DOHH2 (cell line): ENCODE results near the gene VASH2.
A peak's percentile ranks its signal among the peaks of the same experiment; 100 is the strongest.

Experiments
- H3F3A ChIP-seq: fragments of 200-600 bp; sonication (generic), shearing (Covaris generic); 2 replicates; pipeline ENCODE4 v1.6.0; 2016; ENCODE audit warnings: antibody characterized with exemption, mild to moderate bottlenecking; ENCODE audit not compliant: control insufficient read depth, insufficient read depth
- H3K27ac ChIP-seq: fragments of 200-600 bp; sonication (generic); 2 replicates; pipeline ENCODE4 v1.5.1; 2014; ENCODE audit warnings: low read depth, mild to moderate bottlenecking, low read length, moderate library complexity
- H3K27me3 ChIP-seq: fragments of 200-600 bp; sonication (generic); 2 replicates; pipeline ENCODE4 v1.6.1; 2014; ENCODE audit warnings: mild to moderate bottlenecking, low read length, mixed read lengths; ENCODE audit not compliant: control insufficient read depth
- H3K36me3 ChIP-seq: fragments of 200-600 bp; sonication (generic); 2 replicates; pipeline ENCODE4 v1.6.1; 2014; ENCODE audit warnings: mild to moderate bottlenecking, low read length, moderate library complexity, mixed read lengths; ENCODE audit not compliant: control insufficient read depth
- H3K4me1 ChIP-seq: fragments of 200-600 bp; sonication (generic); 2 replicates; pipeline ENCODE4 v1.6.1; 2014; ENCODE audit warnings: mild to moderate bottlenecking, low read length, mixed read lengths; ENCODE audit not compliant: control insufficient read depth
- H3K4me2 ChIP-seq: fragments of 200-600 bp; sonication (generic); 2 replicates; pipeline ENCODE4 v1.6.0; 2014; ENCODE audit warnings: mild to moderate bottlenecking, low read length, moderate library complexity
- H3K4me3 ChIP-seq: fragments of 200-600 bp; sonication (generic); 2 replicates; pipeline ENCODE4 v1.5.1; 2014; ENCODE audit warnings: mild to moderate bottlenecking, low read length, mixed read lengths
- H3K79me2 ChIP-seq: fragments of 200-600 bp; sonication (generic); 2 replicates; pipeline ENCODE4 v1.6.1; 2014; ENCODE audit warnings: mild to moderate bottlenecking, low read length, mixed read lengths; ENCODE audit not compliant: control insufficient read depth
- H3K9me2 ChIP-seq: fragments of 200-600 bp; sonication (generic); replicated peaks from 2 replicates; pipeline ENCODE4 v1.6.1; 2014; ENCODE audit warnings: mild to moderate bottlenecking, low read length, mixed read lengths; ENCODE audit not compliant: control insufficient read depth
- H3K9me3 ChIP-seq: fragments of 200-600 bp; sonication (generic); 2 replicates; pipeline ENCODE4 v1.6.1; 2014; ENCODE audit warnings: antibody characterized with exemption, low read length, mixed read lengths; ENCODE audit not compliant: control insufficient read depth, insufficient read depth
- H4K20me1 ChIP-seq: fragments of 200-600 bp; sonication (generic); 2 replicates; pipeline ENCODE4 v1.6.0; 2014; ENCODE audit warnings: low read depth, mild to moderate bottlenecking, antibody characterized with exemption, low read length, moderate library complexity; ENCODE audit not compliant: control insufficient read depth, insufficient read depth
- CTCF ChIP-seq: fragments of 200-600 bp; sonication (generic); IDR thresholded peaks from one replicate; pipeline ENCODE4 v1.5.1; 2014; ENCODE audit warnings: antibody characterized with exemption, mild to moderate bottlenecking, low read depth, low read length; ENCODE audit not compliant: poor library complexity, severe bottlenecking
- EZH2phosphoT487 ChIP-seq: fragments of 200-600 bp; sonication (generic); IDR thresholded peaks from 2 replicates; pipeline ENCODE4 v1.6.1; 2017; ENCODE audit warnings: borderline replicate concordance, mild to moderate bottlenecking, antibody characterized with exemption, low read length, moderate library complexity, mixed read lengths

VASH2 gene

DNA sequence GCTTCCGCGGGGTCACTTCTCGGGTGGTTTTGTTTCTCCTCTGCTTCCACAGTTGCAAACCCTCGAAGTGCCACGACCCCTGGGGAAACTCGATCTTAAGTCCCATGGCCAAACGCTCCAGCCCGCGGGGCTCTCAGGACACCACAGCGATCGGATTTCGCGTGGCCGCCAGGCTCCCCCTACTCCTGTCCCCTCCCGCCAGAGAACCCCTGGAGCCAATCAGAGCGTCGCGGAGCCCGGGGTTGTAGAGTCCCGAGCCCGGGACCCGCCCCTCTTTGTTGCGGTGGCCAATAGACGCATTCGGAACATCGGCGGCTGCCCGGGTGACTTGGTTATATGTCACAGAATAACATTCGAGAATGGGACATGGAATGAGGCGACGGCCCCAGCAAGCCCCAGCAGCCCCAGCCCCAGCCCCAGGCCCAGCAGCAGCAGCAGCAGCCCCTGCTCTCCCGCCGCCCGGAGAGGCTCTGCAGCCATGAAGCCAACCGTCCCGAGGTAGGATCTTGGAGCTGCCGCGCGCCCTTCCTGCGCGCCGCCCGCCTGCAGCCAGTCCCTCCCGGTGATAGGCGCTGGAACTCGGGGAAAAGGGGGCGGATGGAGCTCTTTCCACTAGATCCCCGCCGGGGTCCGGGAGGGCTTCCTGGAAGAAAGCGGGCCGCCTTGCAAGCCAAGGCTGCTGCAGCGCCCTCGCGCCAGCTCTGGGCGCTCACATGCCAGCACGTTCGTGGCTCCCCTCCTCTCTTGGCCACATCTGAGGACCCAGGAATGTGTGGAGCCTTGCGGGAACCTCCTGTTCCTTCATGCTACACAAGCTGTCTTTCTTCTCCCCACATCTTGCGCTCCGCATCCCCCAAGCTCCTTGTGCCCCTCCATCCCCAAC is at the start of gene VASH2:
Gene VASH2 (plus strand): TSS at position 299 of the 883 bp plus-strand sequence. CDS start 1,002 bp downstream, outside the sequence.
- H3K4me2 ChIP-seq = peak within 1 kb of the TSS; percentile 98
- no peaks in the 10 kb centered on the region for H4K20me1 ChIP-seq
- peaks cover 17% of the 10 kb centered on the region for H3F3A ChIP-seq
- peaks cover 57% of the 10 kb centered on the region for H3K4me1 ChIP-seq
- no peaks in the 10 kb centered on the region for H3K36me3 ChIP-seq
- H3K27me3 ChIP-seq = peaks cover 7% of the 10 kb centered on the region
- H3K4me3 ChIP-seq = peak within 1 kb of the TSS; percentile 84
- H3K9me3 ChIP-seq = no peaks in the 10 kb centered on the region
- no peaks in the 10 kb centered on the region for H3K79me2 ChIP-seq
- TF ChIP-seq EZH2phosphoT487 (peak; percentile 68; the same call in 1 of the 2 replicates), CTCF (peak; percentile 40)
- H3K9me2 ChIP-seq = no peaks in the 10 kb centered on the region
- H3K27ac ChIP-seq = no peak within 1 kb of the TSS

GRCh38 chr1:212901290-212901689 is 49.1 kb upstream of the VASH2 start:
- H3K4me2 ChIP-seq = no peak overlapping the region
- H3F3A ChIP-seq = peaks cover 5% of the 10 kb centered on the region; the same call in 1 of the 2 replicates
- no peaks in the 10 kb centered on the region for H3K79me2 ChIP-seq
- no peak overlapping the region for H3K4me3 ChIP-seq
- no peaks in the 10 kb centered on the region for H3K27me3 ChIP-seq
- no peaks in the 10 kb centered on the region for H3K9me2 ChIP-seq
- H3K36me3 ChIP-seq = peaks cover 32% of the 10 kb centered on the region
- TF ChIP-seq CTCF (no peak), EZH2phosphoT487 (no peak)
- H3K27ac ChIP-seq = no peak overlapping the region
- H3K9me3 ChIP-seq = peaks cover 7% of the 10 kb centered on the region; the same call in 1 of the 2 replicates
- H3K4me1 ChIP-seq = no peaks in the 10 kb centered on the region
- no peaks in the 10 kb centered on the region for H4K20me1 ChIP-seq

DNA sequence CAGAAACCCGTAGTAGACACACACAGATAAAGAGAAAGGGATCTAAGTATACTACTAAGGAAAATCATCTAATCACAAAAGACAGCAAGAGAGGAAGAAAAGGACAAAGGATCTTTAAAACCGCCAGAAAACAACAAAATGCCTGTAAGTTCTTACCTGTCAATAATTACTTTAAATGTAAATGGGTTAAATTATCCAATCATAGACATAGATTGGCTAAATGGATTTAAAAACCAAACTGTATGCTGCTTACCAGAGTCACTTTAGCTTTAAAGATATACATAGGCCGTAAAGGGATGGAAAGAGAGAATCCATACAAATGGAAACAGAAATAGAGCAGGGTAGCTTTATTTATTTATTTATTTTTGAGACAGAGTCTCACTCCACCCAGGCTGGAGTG is 48.3 kb upstream of the VASH2 start:
- Histone ChIP-seq H3K27ac (no peak overlapping the region), H3K9me2 (no peaks in the 10 kb centered on the region), H3K79me2 (no peaks in the 10 kb centered on the region), H3F3A (peaks cover 5% of the 10 kb centered on the region; the same call in 1 of the 2 replicates), H3K36me3 (peaks cover 29% of the 10 kb centered on the region), H3K9me3 (peaks cover 7% of the 10 kb centered on the region; the same call in 1 of the 2 replicates), H3K4me3 (no peak overlapping the region), H3K27me3 (no peaks in the 10 kb centered on the region), H3K4me1 (no peaks in the 10 kb centered on the region), H4K20me1 (no peaks in the 10 kb centered on the region), H3K4me2 (no peak overlapping the region)
- TF ChIP-seq EZH2phosphoT487 (no peak), CTCF (no peak)
